Measurements from ENCODE around the gene FITM2.
"Not testable (repeated sequence)": the region's sequence is repeated elsewhere in the genome, so short reads cannot be mapped to it uniquely, and the experiment has no call there.

FITM2 gene

DNA sequence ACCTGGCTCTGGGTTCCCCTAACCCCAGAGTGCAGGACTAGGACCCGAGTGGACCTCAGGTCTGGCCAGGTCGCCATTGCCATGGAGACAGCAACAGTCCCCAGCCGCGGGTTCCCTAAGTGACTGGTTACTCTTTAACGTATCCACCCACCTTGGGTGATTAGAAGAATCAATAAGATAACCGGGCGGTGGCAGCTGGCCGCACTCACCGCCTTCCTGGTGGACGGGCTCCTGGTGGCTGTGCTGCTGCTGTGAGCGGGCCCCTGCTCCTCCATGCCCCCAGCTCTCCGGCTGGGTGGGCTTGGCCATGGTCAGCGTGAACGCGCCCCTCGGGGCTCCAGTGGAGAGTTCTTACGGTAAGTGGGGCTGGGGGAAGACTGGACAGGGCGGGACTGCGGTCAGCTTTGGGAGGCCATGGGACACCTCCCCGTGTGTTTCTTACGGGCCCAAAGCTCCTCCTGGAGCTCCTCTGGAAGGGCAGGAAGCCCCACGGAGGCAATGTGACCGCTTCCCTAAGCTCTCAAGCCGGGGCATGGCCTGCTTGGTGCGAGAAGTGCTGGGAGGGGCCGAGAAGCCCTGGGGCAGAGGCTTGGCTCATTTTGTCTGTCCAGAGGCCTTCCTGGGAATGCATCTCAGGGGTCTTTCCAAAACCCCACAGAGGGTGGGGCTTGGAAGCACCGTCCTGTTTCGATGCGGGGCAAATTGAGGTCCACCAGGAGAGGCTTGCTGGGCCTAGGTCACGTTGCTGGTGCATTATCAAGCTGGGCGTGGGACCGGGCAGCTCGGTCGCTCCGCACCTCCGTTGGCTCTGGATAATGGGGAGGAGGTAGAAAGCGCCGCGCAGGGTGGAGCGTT is 44.7 kb upstream of the FITM2 start, which contains the start of gene HNF4A:
Gene HNF4A (plus strand): TSS at position 202 of the 855 bp plus-strand sequence. CDS start 106 bp downstream, at position 308.
- in situ Hi-C loops (cut with HindIII; ENCODE audit: low sequenced_read_pairs) = no loop called here
- TF ChIP-seq, protein P1, sequence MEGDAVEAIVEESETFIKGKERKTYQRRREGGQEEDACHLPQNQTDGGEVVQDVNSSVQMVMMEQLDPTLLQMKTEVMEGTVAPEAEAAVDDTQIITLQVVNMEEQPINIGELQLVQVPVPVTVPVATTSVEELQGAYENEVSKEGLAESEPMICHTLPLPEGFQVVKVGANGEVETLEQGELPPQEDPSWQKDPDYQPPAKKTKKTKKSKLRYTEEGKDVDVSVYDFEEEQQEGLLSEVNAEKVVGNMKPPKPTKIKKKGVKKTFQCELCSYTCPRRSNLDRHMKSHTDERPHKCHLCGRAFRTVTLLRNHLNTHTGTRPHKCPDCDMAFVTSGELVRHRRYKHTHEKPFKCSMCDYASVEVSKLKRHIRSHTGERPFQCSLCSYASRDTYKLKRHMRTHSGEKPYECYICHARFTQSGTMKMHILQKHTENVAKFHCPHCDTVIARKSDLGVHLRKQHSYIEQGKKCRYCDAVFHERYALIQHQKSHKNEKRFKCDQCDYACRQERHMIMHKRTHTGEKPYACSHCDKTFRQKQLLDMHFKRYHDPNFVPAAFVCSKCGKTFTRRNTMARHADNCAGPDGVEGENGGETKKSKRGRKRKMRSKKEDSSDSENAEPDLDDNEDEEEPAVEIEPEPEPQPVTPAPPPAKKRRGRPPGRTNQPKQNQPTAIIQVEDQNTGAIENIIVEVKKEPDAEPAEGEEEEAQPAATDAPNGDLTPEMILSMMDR (IDR thresholded peaks at IDR 0.05; ENCODE audit: low read depth, low read length) = no peak
- DNase-seq (ENCODE audit: low read depth, low spot score) = no peak
- H3K4me3 ChIP-seq (ENCODE audit: low read depth, low read length) = no peak within 1 kb of the TSS

- in situ Hi-C loops (cut with HindIII; ENCODE audit: low sequenced_read_pairs) = no loop called here
- TF ChIP-seq, protein P1 (IDR thresholded peaks at IDR 0.05; ENCODE audit: low read depth, low read length) = no peak
Measured at GRCh38 chr20:44354979-44355497, 44.0 kb upstream of the FITM2 start.

GRCh38 chr20:44350567-44350966 is 39.6 kb upstream of the FITM2 start:
- no peak overlapping the region for H3K4me3 ChIP-seq (ENCODE audit: low read depth, low read length)
- in situ Hi-C loops (cut with HindIII; ENCODE audit: low sequenced_read_pairs) = no loop called here
- DNase-seq (ENCODE audit: low read depth, low spot score) = no peak
- TF ChIP-seq, protein P1 (IDR thresholded peaks at IDR 0.05; ENCODE audit: low read depth, low read length) = no peak

More at GRCh38 chr20:44354979-44355497, 44.0 kb upstream of the FITM2 start:
- no peak for DNase-seq (ENCODE audit: low read depth, low spot score)
- no peak overlapping the region for H3K4me3 ChIP-seq (ENCODE audit: low read depth, low read length)

GRCh38 chr20:44349349-44349748 is 38.3 kb upstream of the FITM2 start:
- TF ChIP-seq, protein P1 (IDR thresholded peaks at IDR 0.05; ENCODE audit: low read depth, low read length) = no peak

GRCh38 chr20:44348168-44348659 is 37.2 kb upstream of the FITM2 start:
- DNase-seq (ENCODE audit: low read depth, low spot score) = no peak
- in situ Hi-C loops (cut with HindIII; ENCODE audit: low sequenced_read_pairs) = no loop called here
- no peak overlapping the region for H3K4me3 ChIP-seq (ENCODE audit: low read depth, low read length)
- TF ChIP-seq, protein P1 (IDR thresholded peaks at IDR 0.05; ENCODE audit: low read depth, low read length) = no peak

More at GRCh38 chr20:44349349-44349748, 38.3 kb upstream of the FITM2 start:
- no peak for DNase-seq (ENCODE audit: low read depth, low spot score)
- in situ Hi-C loops (cut with HindIII; ENCODE audit: low sequenced_read_pairs) = no loop called here
- H3K4me3 ChIP-seq (ENCODE audit: low read depth, low read length) = no peak overlapping the region

GRCh38 chr20:44345941-44346340 is 34.9 kb upstream of the FITM2 start:
- DNase-seq (ENCODE audit: low read depth, low spot score); H3K4me3 ChIP-seq (ENCODE audit: low read depth, low read length); in situ Hi-C loops (cut with HindIII; ENCODE audit: low sequenced_read_pairs): not testable (repeated sequence)

GRCh38 chr20:44345147-44345546 is 34.1 kb upstream of the FITM2 start:
- no peak for DNase-seq (ENCODE audit: low read depth, low spot score)
- H3K4me3 ChIP-seq (ENCODE audit: low read depth, low read length) = no peak overlapping the region
- TF ChIP-seq, protein P1 (IDR thresholded peaks at IDR 0.05; ENCODE audit: low read depth, low read length) = no peak
- in situ Hi-C loops (cut with HindIII; ENCODE audit: low sequenced_read_pairs) = no loop called here

Data from astrocyte of the spinal cord (primary cell).